ENCODE results near the gene ACLY. TPM values are rescaled to one million over a fixed set of nuclear protein-coding genes. Genes with fewer than 3 reads are reported as not detected.
A peak's percentile ranks its signal among the peaks of the same experiment; 100 is the strongest.

The ACLY gene
- total and polyA plus RNA-seq, 2 of the 13 experiments (the other 11 are each of a cell fraction or from before 2014, with no cell fraction given) = 111 to 218 TPM

- TF ChIP-seq ATF5 (CRISPR knock-in tag; IDR thresholded peaks at IDR 0.05; ENCODE audit: low read depth) (no peak), NCOA1 (CRISPR knock-in tag; IDR thresholded peaks at IDR 0.05) (no peak), CSRNP1 (CRISPR knock-in tag; IDR thresholded peaks at IDR 0.05) (no peak), ZNF207 (IDR thresholded peaks at IDR 0.05; ENCODE audit: borderline replicate concordance) (no peak), ZBTB21 (CRISPR knock-in tag; IDR thresholded peaks at IDR 0.05) (no peak), ZNF552 (CRISPR knock-in tag; IDR thresholded peaks at IDR 0.05; ENCODE audit: borderline replicate concordance) (0 out of 2 replicates have a peak, but pooled peaks have one; percentile 19), ZNF546 (CRISPR knock-in tag; conservative IDR thresholded peaks at IDR 0.05) (no peak), ZNF317 (CRISPR knock-in tag; IDR thresholded peaks at IDR 0.05) (0 out of 2 replicates have a peak, but pooled peaks have one; percentile 48), ATF2 (CRISPR knock-in tag; IDR thresholded peaks at IDR 0.05) (no peak), REPIN1 (CRISPR knock-in tag; IDR thresholded peaks at IDR 0.05; ENCODE audit: borderline replicate concordance, low read depth) (no peak), MAZ (IDR thresholded peaks at IDR 0.05; ENCODE audit: borderline replicate concordance, low read depth, low read length) (no peak), MAZ (CRISPR knock-in tag; IDR thresholded peaks at IDR 0.05; ENCODE audit: low read depth) (no peak), ATAD3A (CRISPR knock-in tag; IDR thresholded peaks at IDR 0.05) (no peak), ZNF333 (CRISPR knock-in tag; IDR thresholded peaks at IDR 0.05; ENCODE audit: borderline replicate concordance) (0 out of 2 replicates have a peak, but pooled peaks have one; percentile 49), KLF6 (CRISPR knock-in tag; IDR thresholded peaks at IDR 0.05) (no peak), ZNF543 (CRISPR knock-in tag; IDR thresholded peaks at IDR 0.05) (0 out of 2 replicates have a peak, but pooled peaks have one; percentile 15), RXRA (CRISPR knock-in tag; IDR thresholded peaks at IDR 0.05) (0 out of 2 replicates have a peak, but pooled peaks have one; percentile 9), FOXO4 (CRISPR knock-in tag; conservative IDR thresholded peaks at IDR 0.05) (no peak), HMGXB4 (CRISPR knock-in tag; IDR thresholded peaks at IDR 0.05; ENCODE audit: borderline replicate concordance in 1 of 2, low read depth in 1 of 2) (peak in 1 of 2 experiments; percentile 44; a peak in 3 of 4 replicates), ZNF879 (CRISPR knock-in tag; IDR thresholded peaks at IDR 0.05) (no peak)
Observed at GRCh38 chr17:41917679-41918313, 955 bp downstream of the ACLY start (continued).

Data from HepG2 (cell line).